ENCODE data around the gene CD247.

Gene CD247

DNA sequence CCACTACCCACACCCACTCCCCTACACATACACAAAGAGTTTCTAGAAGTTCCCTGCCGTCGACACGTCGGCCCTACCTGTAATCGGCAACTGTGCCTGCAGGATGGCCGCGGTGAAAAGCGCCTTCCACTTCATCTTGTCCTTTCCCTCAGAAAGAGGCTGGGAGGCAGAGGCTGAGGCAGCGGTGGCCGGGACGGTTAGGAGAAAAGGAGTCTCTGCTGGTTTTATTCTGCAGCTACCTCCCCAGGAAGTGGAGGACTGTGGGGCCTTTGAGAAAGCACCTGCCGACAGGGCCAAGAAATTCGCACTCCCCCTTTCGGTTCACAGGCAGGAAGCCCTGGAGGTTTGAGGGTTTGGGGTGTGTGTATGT lies at the start of gene CD247:
Gene CD247 (minus strand): TSS at position 199 of the 370 bp plus-strand sequence. CDS start 64 bp downstream, at position 135.
- Histone ChIP-seq H3K27ac (ENCODE audit: low read length) (peak within 1 kb of the TSS; percentile 95), H4K20me1 (ENCODE audit: insufficient read depth, low read length) (peaks cover 8% of the 10 kb centered on the region; the same call in 1 of the 2 replicates), H3K9me3 (ENCODE audit: insufficient read depth, low read length, severe bottlenecking) (no peaks in the 10 kb centered on the region), H3K79me2 (ENCODE audit: insufficient read depth, low read length) (peaks cover 53% of the 10 kb centered on the region), H3K4me3 (ENCODE audit: low read depth in 1 of 2, low read length in 2 of 2) (peak within 1 kb of the TSS; percentile 79 to 83), H2AFZ (ENCODE audit: low read depth, low read length) (peak within 1 kb of the TSS; percentile 89), H3K27me3 (ENCODE audit: insufficient read depth, low read length, poor library complexity) (no peaks in the 10 kb centered on the region), H3K9ac (ENCODE audit: low read depth, low read length) (peak within 1 kb of the TSS; percentile 77), H3K4me2 (ENCODE audit: insufficient read depth, low read length) (peak within 1 kb of the TSS; percentile 84), H3K36me3 (ENCODE audit: insufficient read depth, low read length) (peaks cover 19% of the 10 kb centered on the region), H3K4me1 (ENCODE audit: insufficient read depth, low read length) (peaks cover 60% of the 10 kb centered on the region)
- ATAC-seq (ENCODE audit: insufficient read depth, low read depth), result peak; percentile 75
- peak; percentile 87 for DNase-seq
- no peak for TF ChIP-seq EZH2 (IDR thresholded peaks at IDR 0.05; ENCODE audit: borderline replicate concordance, low read depth, low read length, severe bottlenecking)
- TF ChIP-seq, protein P1, sequence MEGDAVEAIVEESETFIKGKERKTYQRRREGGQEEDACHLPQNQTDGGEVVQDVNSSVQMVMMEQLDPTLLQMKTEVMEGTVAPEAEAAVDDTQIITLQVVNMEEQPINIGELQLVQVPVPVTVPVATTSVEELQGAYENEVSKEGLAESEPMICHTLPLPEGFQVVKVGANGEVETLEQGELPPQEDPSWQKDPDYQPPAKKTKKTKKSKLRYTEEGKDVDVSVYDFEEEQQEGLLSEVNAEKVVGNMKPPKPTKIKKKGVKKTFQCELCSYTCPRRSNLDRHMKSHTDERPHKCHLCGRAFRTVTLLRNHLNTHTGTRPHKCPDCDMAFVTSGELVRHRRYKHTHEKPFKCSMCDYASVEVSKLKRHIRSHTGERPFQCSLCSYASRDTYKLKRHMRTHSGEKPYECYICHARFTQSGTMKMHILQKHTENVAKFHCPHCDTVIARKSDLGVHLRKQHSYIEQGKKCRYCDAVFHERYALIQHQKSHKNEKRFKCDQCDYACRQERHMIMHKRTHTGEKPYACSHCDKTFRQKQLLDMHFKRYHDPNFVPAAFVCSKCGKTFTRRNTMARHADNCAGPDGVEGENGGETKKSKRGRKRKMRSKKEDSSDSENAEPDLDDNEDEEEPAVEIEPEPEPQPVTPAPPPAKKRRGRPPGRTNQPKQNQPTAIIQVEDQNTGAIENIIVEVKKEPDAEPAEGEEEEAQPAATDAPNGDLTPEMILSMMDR (IDR thresholded peaks at IDR 0.05; ENCODE audit: borderline replicate concordance, extremely low read depth, low read length, poor library complexity, severe bottlenecking), result peak; percentile 64

DNA sequence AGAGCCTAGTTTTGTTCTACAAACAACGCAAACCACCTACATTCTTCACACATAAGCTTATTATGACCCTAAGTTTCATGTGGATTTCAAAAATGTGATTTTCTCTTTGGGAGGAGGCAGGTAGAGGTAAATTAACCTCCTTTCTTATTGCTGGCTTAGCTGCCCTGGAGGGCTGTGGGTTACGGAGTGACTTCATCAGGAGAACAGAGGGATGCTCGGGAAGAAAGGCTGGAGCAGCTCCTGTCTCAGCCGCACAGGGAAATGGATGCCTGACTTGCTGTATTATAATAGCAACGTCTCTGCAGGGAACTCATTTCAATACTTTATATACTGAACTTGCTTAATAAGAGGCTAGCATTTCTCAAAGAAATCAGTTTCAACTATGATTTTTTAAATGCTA lies 49.3 kb upstream of the CD247 start:
- H3K27ac ChIP-seq (ENCODE audit: low read length), result no peak overlapping the region
- no peak overlapping the region for H3K4me3 ChIP-seq (ENCODE audit: low read depth in 1 of 2, low read length in 2 of 2)
- H3K9ac ChIP-seq (ENCODE audit: low read depth, low read length), result no peak overlapping the region
- H3K79me2 ChIP-seq (ENCODE audit: insufficient read depth, low read length), result no peaks in the 10 kb centered on the region
- no peak overlapping the region for H3K4me2 ChIP-seq (ENCODE audit: insufficient read depth, low read length)
- H2AFZ ChIP-seq (ENCODE audit: low read depth, low read length), result no peak overlapping the region
- no peaks in the 10 kb centered on the region for H3K9me3 ChIP-seq (ENCODE audit: insufficient read depth, low read length, severe bottlenecking)
- H3K27me3 ChIP-seq (ENCODE audit: insufficient read depth, low read length, poor library complexity), result no peaks in the 10 kb centered on the region
- no peaks in the 10 kb centered on the region for H3K36me3 ChIP-seq (ENCODE audit: insufficient read depth, low read length)
- H4K20me1 ChIP-seq (ENCODE audit: insufficient read depth, low read length), result no peaks in the 10 kb centered on the region
- TF ChIP-seq, protein P1 (IDR thresholded peaks at IDR 0.05; ENCODE audit: borderline replicate concordance, extremely low read depth, low read length, poor library complexity, severe bottlenecking), result no peak
- no peak for TF ChIP-seq EZH2 (IDR thresholded peaks at IDR 0.05; ENCODE audit: borderline replicate concordance, low read depth, low read length, severe bottlenecking)
- H3K4me1 ChIP-seq (ENCODE audit: insufficient read depth, low read length), result peaks cover 16% of the 10 kb centered on the region
- ATAC-seq (ENCODE audit: insufficient read depth, low read depth) (no peak), DNase-seq (no peak)

DNA sequence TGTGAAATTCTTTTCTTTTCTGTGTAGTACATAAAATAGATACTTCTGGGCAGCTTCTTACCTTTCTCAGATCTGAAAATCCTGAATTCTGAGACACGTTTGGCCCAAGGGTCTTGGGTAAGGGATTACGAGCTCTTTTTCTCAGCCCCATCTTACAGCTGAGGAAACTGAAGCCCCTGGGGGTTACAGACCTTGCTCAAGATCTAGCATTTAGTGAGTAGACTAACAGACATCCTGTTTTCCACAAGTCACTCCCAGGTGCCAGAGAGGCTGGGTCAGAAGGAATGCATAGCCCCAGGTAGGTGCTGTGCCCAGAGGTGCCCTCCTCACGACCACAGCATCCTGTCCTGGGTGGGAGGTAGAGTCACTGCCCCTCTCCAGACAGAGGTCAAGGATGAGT lies 48.4 kb upstream of the CD247 start:
- H3K4me3 ChIP-seq (ENCODE audit: low read depth in 1 of 2, low read length in 2 of 2), result no peak overlapping the region
- peak overlapping the region; percentile 9; the same call in 1 of the 2 replicates for H3K27ac ChIP-seq (ENCODE audit: low read length)
- DNase-seq (no peak), ATAC-seq (ENCODE audit: insufficient read depth, low read depth) (peak; percentile 26; the same call in 1 of the 3 replicates)
- H3K9me3 ChIP-seq (ENCODE audit: insufficient read depth, low read length, severe bottlenecking), result no peaks in the 10 kb centered on the region
- H3K27me3 ChIP-seq (ENCODE audit: insufficient read depth, low read length, poor library complexity), result no peaks in the 10 kb centered on the region
- no peaks in the 10 kb centered on the region for H3K79me2 ChIP-seq (ENCODE audit: insufficient read depth, low read length)
- H3K9ac ChIP-seq (ENCODE audit: low read depth, low read length), result no peak overlapping the region
- TF ChIP-seq EZH2 (IDR thresholded peaks at IDR 0.05; ENCODE audit: borderline replicate concordance, low read depth, low read length, severe bottlenecking), result no peak
- TF ChIP-seq, protein P1 (IDR thresholded peaks at IDR 0.05; ENCODE audit: borderline replicate concordance, extremely low read depth, low read length, poor library complexity, severe bottlenecking), result no peak
- no peak overlapping the region for H2AFZ ChIP-seq (ENCODE audit: low read depth, low read length)
- no peaks in the 10 kb centered on the region for H3K36me3 ChIP-seq (ENCODE audit: insufficient read depth, low read length)
- peaks cover 16% of the 10 kb centered on the region for H3K4me1 ChIP-seq (ENCODE audit: insufficient read depth, low read length)
- H4K20me1 ChIP-seq (ENCODE audit: insufficient read depth, low read length), result no peaks in the 10 kb centered on the region
- no peak overlapping the region for H3K4me2 ChIP-seq (ENCODE audit: insufficient read depth, low read length)

DNA sequence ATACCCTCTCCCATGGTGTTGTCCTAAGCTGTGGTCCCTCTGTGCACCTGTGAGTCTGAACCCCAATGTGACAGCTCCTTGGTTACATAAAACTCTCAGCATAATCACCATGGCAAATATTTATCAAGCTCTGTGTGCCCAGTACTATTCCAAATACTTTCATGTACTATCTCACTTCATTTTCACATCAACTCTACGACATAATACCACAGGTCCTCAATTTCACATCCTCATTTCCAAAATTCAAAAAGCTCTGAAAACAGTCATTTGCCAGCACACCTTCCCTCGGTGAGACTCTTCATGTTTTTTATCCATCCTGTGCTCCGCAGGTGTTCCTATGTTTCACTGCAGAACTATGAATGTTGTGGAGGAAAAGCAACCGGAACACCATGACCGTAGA lies 47.6 kb upstream of the CD247 start:
- no peak overlapping the region for H3K4me3 ChIP-seq (ENCODE audit: low read depth in 1 of 2, low read length in 2 of 2)
- no peak overlapping the region for H3K27ac ChIP-seq (ENCODE audit: low read length)
- H3K4me1 ChIP-seq (ENCODE audit: insufficient read depth, low read length), result peaks cover 16% of the 10 kb centered on the region
- no peaks in the 10 kb centered on the region for H3K9me3 ChIP-seq (ENCODE audit: insufficient read depth, low read length, severe bottlenecking)
- H3K4me2 ChIP-seq (ENCODE audit: insufficient read depth, low read length), result no peak overlapping the region
- no peak overlapping the region for H3K9ac ChIP-seq (ENCODE audit: low read depth, low read length)
- no peaks in the 10 kb centered on the region for H3K27me3 ChIP-seq (ENCODE audit: insufficient read depth, low read length, poor library complexity)
- DNase-seq, result no peak
- H3K79me2 ChIP-seq (ENCODE audit: insufficient read depth, low read length), result no peaks in the 10 kb centered on the region
- no peak overlapping the region for H2AFZ ChIP-seq (ENCODE audit: low read depth, low read length)
- no peaks in the 10 kb centered on the region for H3K36me3 ChIP-seq (ENCODE audit: insufficient read depth, low read length)
- ATAC-seq (ENCODE audit: insufficient read depth, low read depth), result no peak
- H4K20me1 ChIP-seq (ENCODE audit: insufficient read depth, low read length), result no peaks in the 10 kb centered on the region
- TF ChIP-seq EZH2 (IDR thresholded peaks at IDR 0.05; ENCODE audit: borderline replicate concordance, low read depth, low read length, severe bottlenecking), result no peak
- TF ChIP-seq, protein P1 (IDR thresholded peaks at IDR 0.05; ENCODE audit: borderline replicate concordance, extremely low read depth, low read length, poor library complexity, severe bottlenecking), result no peak
